Adipose tissue (tissue), 3 donors: Measurements from ENCODE around the gene EEF1AKMT2. TPM values are rescaled to one million over a fixed set of nuclear protein-coding genes. Genes with fewer than 3 reads are reported as not detected.
A peak's percentile ranks its signal among the peaks of the same experiment; 100 is the strongest.
"Not testable (repeated sequence)": the region's sequence is repeated elsewhere in the genome, so short reads cannot be mapped to it uniquely, and the experiment has no call there.

Source experiments
- H3K27ac ChIP-seq: one replicate; pipeline ENCODE4 v1.5.1; 2013; ENCODE audit warnings: low read depth, low read length
- WGBS, 3 donors: extraction: QIAGEN DNeasy Blood & Tissue Kit; methylation state at CpG; one replicate each; pipeline ENCODE4 v1.1.7; 2013; 5-methylcytosine and 5-hydroxymethylcytosine counted together
- polyA plus RNA-seq, 3 donors: library from polyadenylated mRNA; stranded (reverse); fragments of 200-250 nt; gene quantifications; one replicate each; pipeline ENCODE4 v1.2.3, GENCODE V29; 2013
- donor health status: healthy with polysubstance abuse.
- donor health status: Bipolar disorder and iron deficiency.
- donor health status: healthy.

The EEF1AKMT2 gene
- polyA plus RNA-seq, 3 donors, result 7.4 to 10.3 (median 9.2) TPM

DNA sequence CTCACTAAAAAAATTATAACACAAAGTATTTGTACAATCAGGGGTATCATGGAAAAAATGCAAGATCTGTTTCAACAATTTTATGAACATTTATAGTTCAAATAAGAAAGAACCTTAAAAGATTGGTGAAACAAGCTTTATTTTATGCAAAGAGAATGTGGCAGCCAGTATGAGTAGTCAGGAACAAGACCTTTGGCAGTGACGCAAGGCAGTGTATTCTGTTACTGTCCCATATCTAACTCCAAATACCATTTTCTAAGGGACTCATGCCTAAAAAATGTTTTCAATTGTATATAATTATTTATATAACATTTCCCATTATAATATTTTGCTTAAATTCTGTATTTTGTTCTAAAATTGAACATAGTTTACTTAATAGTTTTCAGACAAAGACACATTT is 28.4 kb downstream of the EEF1AKMT2 start:
- WGBS, 3 donors, result 81 to 97% (median 95%) methylated on average over 1 of the region's 1 CpG
- H3K27ac ChIP-seq, result no peak overlapping the region

- WGBS, 3 donors, result 90 to 92% (median 90%) methylated on average over 5 of the region's 5 CpGs
- no peak overlapping the region for H3K27ac ChIP-seq
Measured at GRCh38 chr10:124762281-124762680, 29.4 kb downstream of the EEF1AKMT2 start.

DNA sequence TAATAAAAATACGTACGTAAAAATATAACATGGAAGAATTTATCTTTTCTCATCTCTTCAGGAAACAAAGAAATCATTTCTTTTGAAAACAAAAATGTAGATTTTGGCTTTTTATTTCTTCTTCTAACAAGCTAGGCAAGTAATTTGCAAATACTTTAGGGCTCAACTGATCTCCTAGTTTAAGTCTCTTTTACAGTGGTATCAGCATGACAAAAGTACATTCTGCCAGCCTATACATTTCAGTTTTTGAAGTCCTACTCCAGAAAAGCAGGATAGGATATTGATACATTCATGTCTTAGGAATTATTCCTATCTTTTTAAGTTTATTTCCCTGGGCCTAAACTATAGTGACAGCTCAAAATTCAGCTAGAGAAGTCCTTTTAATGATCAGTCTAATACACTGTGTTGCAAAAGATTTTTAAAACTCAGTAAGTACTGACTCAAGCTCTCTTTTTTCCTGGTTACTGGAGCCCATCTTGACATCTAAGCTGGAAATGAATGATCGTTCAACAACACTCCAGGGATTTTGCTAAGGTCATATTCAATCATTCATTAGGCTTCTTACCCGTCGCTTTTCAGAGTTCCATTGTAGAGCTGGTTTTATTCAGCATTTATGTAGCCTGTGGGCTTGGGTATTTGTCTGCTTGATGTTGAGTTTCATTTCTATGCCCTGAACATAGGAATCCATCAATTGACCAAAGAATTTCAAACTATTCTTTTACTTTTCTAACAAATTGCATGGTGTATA is 35.4 kb downstream of the EEF1AKMT2 start:
- no peak overlapping the region for H3K27ac ChIP-seq
- 64 to 83% (median 76%) methylated on average over 5 of the region's 5 CpGs for WGBS, 3 donors

DNA sequence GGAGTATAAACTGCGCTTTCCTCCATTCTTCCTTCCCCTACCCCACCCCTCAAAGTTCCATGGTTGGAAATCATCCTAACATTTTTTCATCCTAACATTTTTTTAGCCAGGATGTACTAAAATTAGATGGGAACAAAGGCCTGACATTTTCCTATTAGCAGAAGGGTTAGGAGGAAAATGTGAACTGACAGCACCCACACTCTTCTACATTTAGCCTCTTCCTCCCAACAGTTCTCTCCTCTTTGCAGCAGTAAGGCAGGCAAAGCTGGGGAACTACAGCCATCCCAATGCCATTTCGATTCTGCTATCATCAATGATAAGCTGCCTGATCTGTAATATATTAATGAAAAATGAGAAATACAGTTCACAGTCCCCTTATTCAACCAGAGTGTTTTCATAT is 36.1 kb downstream of the EEF1AKMT2 start:
- no peak overlapping the region for H3K27ac ChIP-seq
- 69 to 80% (median 75%) methylated on average over 2 of the region's 2 CpGs for WGBS, 3 donors

DNA sequence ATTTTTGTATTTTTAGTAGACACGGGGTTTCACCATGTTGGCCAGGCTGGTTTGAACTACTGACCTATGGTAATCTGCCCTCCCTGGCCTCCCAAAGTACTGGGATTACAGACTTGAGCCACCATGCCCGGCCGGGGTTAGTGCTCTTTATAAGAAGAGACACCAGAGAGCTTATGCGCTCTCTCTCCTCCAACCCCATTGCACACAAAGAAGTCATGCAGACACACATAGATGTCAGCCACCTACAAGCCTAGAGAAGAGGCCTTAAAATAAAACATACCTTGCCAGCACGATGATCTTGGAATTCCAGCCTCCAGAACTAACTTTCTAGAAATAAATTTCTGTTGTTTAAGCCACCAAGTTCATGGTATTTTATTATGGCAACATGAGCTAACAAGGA is 37.5 kb downstream of the EEF1AKMT2 start:
- WGBS, 3 donors, result 93 to 97% (median 95%) methylated on average over 5 of the region's 5 CpGs

DNA sequence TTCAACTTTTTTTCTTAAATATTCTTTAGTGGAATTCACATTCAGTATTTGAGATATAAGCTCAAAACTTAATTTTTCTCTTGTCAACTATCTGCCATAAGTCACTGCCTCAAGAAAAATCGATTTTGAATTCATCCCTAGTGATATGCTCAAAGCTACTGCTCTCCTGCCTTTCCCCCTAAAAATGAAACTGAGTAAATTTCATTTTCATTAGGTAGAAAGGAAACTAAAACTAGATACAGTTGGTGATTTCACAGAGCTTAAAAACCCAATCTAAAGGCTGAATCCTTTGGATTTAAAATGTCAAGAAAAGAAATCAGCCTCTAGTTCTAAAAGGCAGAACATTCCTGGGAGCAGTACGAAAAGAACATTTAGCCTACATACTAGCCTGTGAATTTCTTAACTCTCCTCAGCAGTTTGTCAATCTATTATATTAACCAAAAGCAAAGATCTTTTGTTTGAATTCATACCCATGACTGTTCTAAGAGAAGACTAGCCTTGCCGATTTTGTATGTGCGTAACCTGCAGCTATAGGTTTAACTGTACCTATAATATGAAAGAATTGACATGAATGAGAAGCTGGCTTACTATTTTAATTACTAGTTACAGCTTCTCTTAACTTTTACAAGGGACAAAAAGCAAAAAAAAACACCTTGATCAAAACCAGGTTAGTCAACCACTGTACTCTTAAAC is 42.6 kb downstream of the EEF1AKMT2 start:
- 75 to 77% (median 75%) methylated on average over 4 of the region's 4 CpGs for WGBS, 3 donors
- H3K27ac ChIP-seq, result no peak overlapping the region

More for the DNA sequence above, 37.5 kb downstream of the EEF1AKMT2 start:
- H3K27ac ChIP-seq, result no peak overlapping the region

DNA sequence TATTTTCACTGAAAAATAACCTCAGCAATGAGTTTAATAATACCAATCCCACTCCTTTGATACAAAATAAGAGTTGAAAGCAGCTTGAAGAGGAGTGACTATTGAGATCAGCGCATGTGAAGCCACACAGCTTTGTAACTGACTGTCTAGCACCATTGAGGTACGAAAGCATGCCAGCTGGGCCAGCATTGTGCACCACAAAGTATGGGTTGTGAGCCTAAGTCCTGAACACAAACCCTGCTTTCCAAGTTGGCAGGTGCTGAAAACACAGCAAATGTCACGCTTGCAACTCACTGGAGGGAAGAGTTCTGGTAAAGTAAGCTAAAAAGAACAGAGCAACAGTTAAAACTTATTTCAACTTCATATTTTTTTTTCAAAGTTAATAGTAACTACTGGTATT is 43.5 kb downstream of the EEF1AKMT2 start:
- 90 to 95% (median 92%) methylated on average over 3 of the region's 3 CpGs for WGBS, 3 donors

GRCh38 chr10:124747745-124748144 is 43.9 kb downstream of the EEF1AKMT2 start:
- H3K27ac ChIP-seq, result no peak overlapping the region
- WGBS, 3 donors, result 87 to 96% (median 95%) methylated on average over 1 of the region's 1 CpG

More for the DNA sequence above, 43.5 kb downstream of the EEF1AKMT2 start:
- H3K27ac ChIP-seq, result no peak overlapping the region

DNA sequence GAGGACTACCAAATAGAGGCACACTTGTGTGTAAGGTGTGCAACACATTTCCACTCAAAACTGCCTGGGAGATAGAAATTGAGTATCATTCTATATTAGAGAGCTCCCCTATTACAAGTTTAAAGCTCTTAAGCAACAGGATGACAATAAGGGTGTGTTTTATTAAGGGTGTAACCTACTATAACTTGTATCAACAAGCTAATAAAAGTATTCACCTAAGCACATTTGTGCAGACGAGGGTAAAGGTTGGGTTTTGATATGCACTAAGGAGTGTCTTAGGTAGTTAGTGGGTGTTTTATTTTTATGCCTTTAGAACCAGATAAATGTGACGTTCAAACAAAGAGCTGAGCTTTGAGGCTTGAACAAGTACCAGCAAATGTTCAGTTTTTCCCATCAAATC is 44.7 kb downstream of the EEF1AKMT2 start:
- no peak overlapping the region for H3K27ac ChIP-seq
- 91 to 92% (median 91%) methylated on average over 2 of the region's 2 CpGs for WGBS, 3 donors

DNA sequence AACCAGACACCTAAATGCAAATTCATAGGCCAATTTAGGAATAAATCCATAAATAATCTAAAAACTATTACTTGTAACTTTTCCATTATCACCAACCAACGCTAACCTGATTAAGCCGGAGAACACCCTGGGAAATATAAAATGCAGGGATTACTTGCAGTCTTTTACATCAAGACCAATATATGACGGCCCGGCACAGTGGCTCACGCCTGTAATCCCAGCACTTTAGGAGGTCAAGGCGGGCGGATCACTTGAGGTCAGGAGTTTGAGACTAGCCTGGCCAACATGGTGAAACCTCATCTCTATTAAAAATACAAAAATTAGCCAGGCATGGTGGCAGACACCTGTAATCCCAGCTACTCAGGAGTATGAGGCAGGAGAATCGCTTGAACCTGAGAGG is 45.2 kb downstream of the EEF1AKMT2 start:
- 95 to 98% (median 98%) methylated on average over 8 of the region's 8 CpGs for WGBS, 3 donors
- not testable (repeated sequence) for H3K27ac ChIP-seq

DNA sequence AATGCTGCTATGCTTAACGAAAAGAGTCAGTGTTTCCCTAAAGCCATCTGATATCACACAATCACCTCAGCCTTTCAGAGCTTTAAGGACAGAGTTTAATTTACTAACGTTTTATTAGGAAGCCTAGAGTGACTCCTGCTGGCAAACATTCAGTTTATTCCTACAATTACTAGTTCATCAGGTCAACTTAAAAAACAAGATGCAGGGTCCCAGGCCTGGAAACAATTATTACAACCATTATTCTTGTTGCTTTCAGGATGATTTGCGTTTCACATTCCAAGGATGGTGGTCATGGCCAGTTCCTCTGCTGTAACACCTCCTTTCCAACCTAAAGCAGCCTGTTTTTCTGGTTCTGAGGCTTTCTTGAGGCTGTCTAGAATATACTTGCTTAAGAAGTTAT is 46.0 kb downstream of the EEF1AKMT2 start:
- 22 to 32% (median 31%) methylated on average over 3 of the region's 3 CpGs for WGBS, 3 donors
- no peak overlapping the region for H3K27ac ChIP-seq

DNA sequence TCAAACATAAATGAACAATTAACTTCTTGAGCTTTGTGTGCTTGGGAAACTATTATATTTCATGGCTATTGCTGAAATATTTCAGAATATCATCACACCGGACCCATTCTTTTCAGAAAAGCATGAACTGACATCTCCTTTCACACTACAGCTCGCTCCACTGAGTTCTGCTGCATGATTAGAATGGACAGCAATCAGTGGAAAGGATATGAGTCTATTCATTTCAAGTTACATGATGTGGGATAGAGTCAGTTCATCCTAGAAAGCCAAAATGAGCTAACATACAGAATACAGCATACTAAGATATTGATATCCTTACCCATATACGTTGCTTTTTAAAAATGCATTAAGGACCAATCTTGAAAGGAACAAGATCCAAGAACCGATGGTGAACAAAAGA is 46.4 kb downstream of the EEF1AKMT2 start:
- 68 to 79% (median 73%) methylated on average over 4 of the region's 4 CpGs for WGBS, 3 donors
- H3K27ac ChIP-seq, result no peak overlapping the region

DNA sequence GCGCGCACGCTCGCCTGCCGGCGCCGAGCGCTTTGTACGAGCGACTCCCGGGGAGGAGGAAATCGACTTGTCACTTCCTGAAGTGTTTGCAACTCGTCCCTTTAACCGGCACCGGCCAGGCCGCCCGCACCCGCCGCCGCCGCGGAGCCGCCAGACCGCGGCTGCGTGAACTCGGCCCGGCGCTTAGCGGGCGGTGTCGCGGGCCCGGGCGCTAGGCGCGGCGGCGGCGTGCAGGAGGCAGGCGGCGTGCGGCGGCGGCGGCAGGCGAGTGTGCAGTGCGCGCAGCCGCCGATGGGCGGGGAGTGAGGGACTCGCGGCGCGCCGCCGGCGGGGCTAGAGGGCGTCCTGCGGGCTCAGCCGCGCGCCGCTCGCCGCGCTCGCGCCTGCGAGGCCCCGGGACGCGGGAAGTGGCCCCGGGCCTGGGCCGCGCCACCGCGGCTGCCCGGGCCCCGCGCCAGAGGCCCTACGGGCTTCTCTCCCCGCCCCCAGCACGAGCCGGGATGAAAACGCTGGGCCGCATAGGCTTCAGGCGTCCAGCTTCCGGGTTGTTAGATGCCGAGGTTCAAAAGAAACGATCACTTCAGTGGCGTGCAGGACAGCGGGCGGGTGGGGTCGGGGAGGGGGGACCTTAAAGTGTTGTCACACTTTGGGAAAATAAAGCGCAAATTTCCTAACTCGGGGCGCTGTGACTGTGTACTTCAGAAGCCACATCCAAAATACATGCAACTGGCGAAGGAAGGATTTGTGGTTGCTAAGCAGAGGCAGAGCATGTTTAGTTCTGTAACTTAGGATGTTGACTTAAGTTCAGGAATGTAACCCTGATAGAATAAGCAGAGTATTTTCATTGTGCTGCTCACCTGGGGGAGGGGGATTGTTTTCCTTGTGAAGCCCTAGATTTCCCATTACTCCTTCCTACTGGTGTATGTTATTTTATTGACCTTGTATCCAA is 47.3 kb downstream of the EEF1AKMT2 start, which contains the start of gene FAM53B:
FAM53B (minus strand) TSS at position 277 of the 949 bp plus-strand sequence. CDS start 37,665 bp downstream, outside the sequence.
- 0 to 1% (median 0%) methylated on average over 50 to 100 of the region's 100 CpGs for WGBS, 3 donors

GRCh38 chr10:124743191-124744101 is 48.2 kb downstream of the EEF1AKMT2 start:
- no peak overlapping the region for H3K27ac ChIP-seq
- 0 to 1% (median 1%) methylated on average over 95 to 101 of the region's 101 CpGs for WGBS, 3 donors

More for the DNA sequence above, 47.3 kb downstream of the EEF1AKMT2 start, which contains the start of gene FAM53B:
- H3K27ac ChIP-seq, result no peak within 1 kb of the TSS

DNA sequence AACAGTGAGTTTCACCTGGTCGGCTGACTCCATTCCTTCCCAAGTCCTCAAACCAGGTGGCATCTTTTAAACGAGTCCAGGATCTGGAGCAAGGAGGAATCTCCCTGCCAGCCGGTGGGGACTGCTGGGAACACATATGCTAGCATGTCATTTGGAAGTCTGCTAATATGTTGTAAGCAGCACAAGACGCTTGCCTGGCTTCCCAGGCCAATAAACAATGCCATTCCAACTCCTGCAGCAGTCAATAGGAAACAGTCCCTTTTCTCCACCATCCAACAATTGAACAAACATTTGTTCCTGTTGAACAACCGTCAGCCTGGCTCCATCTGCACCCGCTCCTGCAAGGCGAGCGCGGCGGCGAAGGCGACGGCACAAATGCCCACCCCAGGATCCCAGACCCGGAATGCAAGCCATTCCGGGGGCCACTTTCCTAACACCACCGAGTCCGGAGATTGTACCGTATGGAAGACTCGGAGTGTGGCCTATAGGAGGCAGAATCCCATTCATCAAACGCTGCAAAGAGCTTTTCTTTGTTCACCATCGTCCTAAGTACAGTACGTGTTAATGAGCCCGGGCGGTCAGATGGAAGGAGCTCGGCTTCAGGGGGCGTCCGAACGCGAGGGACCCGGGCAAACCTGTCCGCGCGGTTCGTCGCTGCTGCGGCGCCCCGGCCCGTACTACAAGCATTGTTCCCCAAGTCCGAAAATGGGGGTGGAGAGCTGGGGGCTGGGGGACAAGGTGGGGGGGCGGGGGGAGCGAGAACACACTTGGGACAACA is 49.1 kb downstream of the EEF1AKMT2 start:
- H3K27ac ChIP-seq, result peak overlapping the region; percentile 24
- WGBS, 3 donors, result 7 to 12% (median 9%) methylated on average over 42 of the region's 42 CpGs

DNA sequence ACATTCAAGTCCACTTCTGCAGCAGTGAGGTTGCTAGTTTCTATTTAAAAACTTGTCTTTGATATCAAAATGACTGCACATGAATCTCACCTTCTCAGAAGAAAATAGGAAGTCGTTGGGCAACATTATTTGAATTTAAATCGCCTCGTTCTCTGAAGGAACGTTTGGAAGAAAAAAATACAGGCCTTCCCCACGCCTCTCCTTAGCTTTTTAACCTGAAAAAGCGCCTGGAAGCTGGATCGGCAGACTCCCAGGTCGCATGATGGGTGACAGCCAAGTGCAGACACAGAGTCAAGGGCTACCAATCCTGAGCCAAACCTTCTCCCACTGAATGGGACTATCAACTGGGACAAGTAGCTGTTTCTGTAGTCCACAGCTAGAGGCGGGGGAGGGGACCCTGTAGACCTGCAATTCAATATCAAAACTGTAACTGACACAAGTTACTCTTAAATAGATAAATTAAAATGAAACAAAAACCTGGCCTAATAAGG is 49.7 kb downstream of the EEF1AKMT2 start:
- no peak overlapping the region for H3K27ac ChIP-seq
- WGBS, 3 donors, result 47 to 65% (median 48%) methylated on average over 9 of the region's 9 CpGs
